Keratinocyte (primary cell): ENCODE results near the gene ALOX12B.

ENCODE experiments used
- EZH2 ChIP-seq: IDR thresholded peaks from one replicate; pipeline ENCODE4 v1.6.1; 2012; ENCODE audit warnings: inconsistent platforms, mild to moderate bottlenecking, low read length, moderate library complexity
- TF ChIP-seq, protein P1 (sequence below), 3 experiments: IDR thresholded peaks in 1 of 3; conservative IDR thresholded peaks in 1 of 3; optimal IDR thresholded peaks in 1 of 3; 2 replicates in 2 of 3; 3 replicates in 1 of 3; pipeline versions ENCODE3 to v1.5.1; 2011; ENCODE audit warnings: low read length in 3 of 3, mild to moderate bottlenecking in 3 of 3, moderate library complexity in 2 of 3, control low read depth in 1 of 3, inconsistent platforms in 1 of 3; ENCODE audit not compliant: insufficient read depth in 2 of 3; ENCODE audit errors: extremely low read depth in 1 of 3

DNA sequence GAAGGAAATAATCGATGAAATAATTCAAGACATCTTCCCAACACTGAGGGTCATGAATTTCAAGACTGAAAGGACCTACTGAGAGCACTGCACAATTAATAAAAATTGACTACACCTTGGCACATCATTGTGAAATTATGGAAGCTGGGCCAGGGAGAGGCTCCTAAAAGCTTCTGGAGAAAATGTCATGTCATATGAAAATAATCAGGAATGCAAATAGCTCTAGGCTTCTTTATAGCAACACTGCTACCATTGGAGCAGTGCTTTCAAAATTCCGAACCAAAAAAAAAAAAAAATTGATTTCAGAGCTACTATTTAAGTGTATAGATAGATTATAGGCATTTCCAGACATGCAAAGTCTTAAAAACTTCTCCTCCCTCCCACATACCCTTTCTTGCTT lies 55.1 kb downstream of the ALOX12B start:
- TF ChIP-seq, protein P1, sequence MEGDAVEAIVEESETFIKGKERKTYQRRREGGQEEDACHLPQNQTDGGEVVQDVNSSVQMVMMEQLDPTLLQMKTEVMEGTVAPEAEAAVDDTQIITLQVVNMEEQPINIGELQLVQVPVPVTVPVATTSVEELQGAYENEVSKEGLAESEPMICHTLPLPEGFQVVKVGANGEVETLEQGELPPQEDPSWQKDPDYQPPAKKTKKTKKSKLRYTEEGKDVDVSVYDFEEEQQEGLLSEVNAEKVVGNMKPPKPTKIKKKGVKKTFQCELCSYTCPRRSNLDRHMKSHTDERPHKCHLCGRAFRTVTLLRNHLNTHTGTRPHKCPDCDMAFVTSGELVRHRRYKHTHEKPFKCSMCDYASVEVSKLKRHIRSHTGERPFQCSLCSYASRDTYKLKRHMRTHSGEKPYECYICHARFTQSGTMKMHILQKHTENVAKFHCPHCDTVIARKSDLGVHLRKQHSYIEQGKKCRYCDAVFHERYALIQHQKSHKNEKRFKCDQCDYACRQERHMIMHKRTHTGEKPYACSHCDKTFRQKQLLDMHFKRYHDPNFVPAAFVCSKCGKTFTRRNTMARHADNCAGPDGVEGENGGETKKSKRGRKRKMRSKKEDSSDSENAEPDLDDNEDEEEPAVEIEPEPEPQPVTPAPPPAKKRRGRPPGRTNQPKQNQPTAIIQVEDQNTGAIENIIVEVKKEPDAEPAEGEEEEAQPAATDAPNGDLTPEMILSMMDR (optimal IDR thresholded peaks at IDR 0.05 in 1 of 3, IDR thresholded peaks at IDR 0.05 in 1 of 3, conservative IDR thresholded peaks at IDR 0.05 in 1 of 3; ENCODE audit: extremely low read depth in 1 of 3, insufficient read depth in 2 of 3, low read length in 3 of 3): no peak
- no peak for TF ChIP-seq EZH2
